Smooth muscle cell (in vitro differentiated cells): ENCODE results near the gene HBB. TPM values are rescaled to one million over a fixed set of nuclear protein-coding genes. Genes with fewer than 3 reads are reported as not detected.

Source experiments
- DNase-seq: peaks from one replicate; lab custom pipeline; 2025; ENCODE audit not compliant: unreplicated experiment; lab: John Stamatoyannopoulos, UW
- H2AFZ ChIP-seq: fragments of 200-600 bp; sonication (generic); 2 replicates; pipeline ENCODE4 v1.6.0; 2016; ENCODE audit warnings: antibody characterized with exemption, low read depth, mild to moderate bottlenecking
- H3F3A ChIP-seq: fragments of 200-600 bp; sonication (generic); 2 replicates; pipeline ENCODE4 v1.6.0; 2017; ENCODE audit warnings: antibody characterized with exemption, low read depth
- H3K27ac ChIP-seq: fragments of 200-600 bp; sonication (generic); 2 replicates; pipeline ENCODE4 v1.5.1; 2016; ENCODE audit warnings: low read depth, mild to moderate bottlenecking
- H3K27me3 ChIP-seq: fragments of 200-600 bp; sonication (generic); 2 replicates; pipeline ENCODE4 v1.6.1; 2016; ENCODE audit warnings: low read depth, mild to moderate bottlenecking
- H3K36me3 ChIP-seq: fragments of 200-600 bp; sonication (generic); 2 replicates; pipeline ENCODE4 v1.5.1; 2016; ENCODE audit warnings: low read depth
- H3K4me1 ChIP-seq: fragments of 200-600 bp; sonication (generic); 2 replicates; pipeline ENCODE4 v1.5.1; 2016; ENCODE audit warnings: low read depth
- H3K4me2 ChIP-seq: fragments of 200-600 bp; sonication (generic); 2 replicates; pipeline ENCODE4 v1.6.0; 2016; ENCODE audit warnings: mild to moderate bottlenecking
- H3K4me3 ChIP-seq: fragments of 200-600 bp; sonication (generic); 2 replicates; pipeline ENCODE4 v1.5.1; 2016; ENCODE audit warnings: mild to moderate bottlenecking
- H3K79me2 ChIP-seq: fragments of 200-600 bp; sonication (generic); 2 replicates; pipeline ENCODE4 v1.6.0; 2016; ENCODE audit warnings: low read depth, mild to moderate bottlenecking
- H3K9ac ChIP-seq: fragments of 200-600 bp; sonication (generic); 2 replicates; pipeline ENCODE4 v1.6.0; 2016; ENCODE audit warnings: low read depth
- H3K9me3 ChIP-seq: fragments of 200-600 bp; sonication (generic); replicated peaks from 2 replicates; pipeline ENCODE4 v1.5.1; 2016; ENCODE audit warnings: low read depth
- H4K20me1 ChIP-seq: fragments of 200-600 bp; sonication (generic); 2 replicates; pipeline ENCODE4 v1.6.0; 2016; ENCODE audit warnings: low read depth
- WGBS: methylation state at CpG from one replicate; pipeline ENCODE4 v1.1.7; 2016; ENCODE audit warnings: low lambda C conversion rate; 5-methylcytosine and 5-hydroxymethylcytosine counted together
- polyA plus RNA-seq: library from polyadenylated mRNA; unstranded; fragments of >200 nt; fragmentation: Nextera tagmentation; extraction: Ambion mirVana; gene quantifications from 2 replicates; pipeline ENCODE4 v1.2.1, GENCODE V29; 2016
- total RNA-seq: library from RNA; depleted of rRNA; stranded (reverse); fragments of >200 nt; gene quantifications from 2 replicates; pipeline ENCODE4 v1.2.3, GENCODE V29; 2014
- TF ChIP-seq, protein P1 (sequence below): fragments of 200-600 bp; sonication (generic); IDR thresholded peaks from 2 replicates; pipeline ENCODE4 v1.5.1; 2017; ENCODE audit warnings: borderline replicate concordance, mild to moderate bottlenecking, antibody characterized with exemption; ENCODE audit not compliant: insufficient read depth, poor library complexity, severe bottlenecking

Gene HBB
- total and polyA plus RNA-seq, 2 experiments from 2014 or later, result not detected

GRCh38 chr11:5210376-5210885, 16.4 kb downstream of the HBB start:
- Histone ChIP-seq H3F3A (no peaks in the 10 kb centered on the region), H3K36me3 (no peaks in the 10 kb centered on the region), H3K9me3 (no peaks in the 10 kb centered on the region), H3K4me2 (no peak overlapping the region), H3K4me1 (no peaks in the 10 kb centered on the region), H4K20me1 (no peaks in the 10 kb centered on the region), H3K79me2 (no peaks in the 10 kb centered on the region), H3K27me3 (no peaks in the 10 kb centered on the region), H2AFZ (no peak overlapping the region), H3K9ac (no peak overlapping the region), H3K4me3 (no peak overlapping the region), H3K27ac (no peak overlapping the region)
- 68% methylated on average over 7 of the region's 7 CpGs for WGBS
- TF ChIP-seq, protein P1, sequence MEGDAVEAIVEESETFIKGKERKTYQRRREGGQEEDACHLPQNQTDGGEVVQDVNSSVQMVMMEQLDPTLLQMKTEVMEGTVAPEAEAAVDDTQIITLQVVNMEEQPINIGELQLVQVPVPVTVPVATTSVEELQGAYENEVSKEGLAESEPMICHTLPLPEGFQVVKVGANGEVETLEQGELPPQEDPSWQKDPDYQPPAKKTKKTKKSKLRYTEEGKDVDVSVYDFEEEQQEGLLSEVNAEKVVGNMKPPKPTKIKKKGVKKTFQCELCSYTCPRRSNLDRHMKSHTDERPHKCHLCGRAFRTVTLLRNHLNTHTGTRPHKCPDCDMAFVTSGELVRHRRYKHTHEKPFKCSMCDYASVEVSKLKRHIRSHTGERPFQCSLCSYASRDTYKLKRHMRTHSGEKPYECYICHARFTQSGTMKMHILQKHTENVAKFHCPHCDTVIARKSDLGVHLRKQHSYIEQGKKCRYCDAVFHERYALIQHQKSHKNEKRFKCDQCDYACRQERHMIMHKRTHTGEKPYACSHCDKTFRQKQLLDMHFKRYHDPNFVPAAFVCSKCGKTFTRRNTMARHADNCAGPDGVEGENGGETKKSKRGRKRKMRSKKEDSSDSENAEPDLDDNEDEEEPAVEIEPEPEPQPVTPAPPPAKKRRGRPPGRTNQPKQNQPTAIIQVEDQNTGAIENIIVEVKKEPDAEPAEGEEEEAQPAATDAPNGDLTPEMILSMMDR, result no peak
- DNase-seq, result no peak

- no peaks in the 10 kb centered on the region for H3K9me3 ChIP-seq
- no peaks in the 10 kb centered on the region for H3F3A ChIP-seq
- H4K20me1 ChIP-seq, result no peaks in the 10 kb centered on the region
- H3K4me3 ChIP-seq, result no peak overlapping the region
- no peaks in the 10 kb centered on the region for H3K27me3 ChIP-seq
- H3K27ac ChIP-seq, result no peak overlapping the region
- H3K79me2 ChIP-seq, result no peaks in the 10 kb centered on the region
- no peaks in the 10 kb centered on the region for H3K4me1 ChIP-seq
- DNase-seq, result no peak
- WGBS, result 14% methylated on average over 1 of the region's 1 CpG
- no peak overlapping the region for H2AFZ ChIP-seq
- H3K4me2 ChIP-seq, result no peak overlapping the region
- H3K36me3 ChIP-seq, result no peaks in the 10 kb centered on the region
- no peak overlapping the region for H3K9ac ChIP-seq
- TF ChIP-seq, protein P1, result peak; percentile 51
Measured at GRCh38 chr11:5204787-5205186, 22.1 kb downstream of the HBB start.

DNA sequence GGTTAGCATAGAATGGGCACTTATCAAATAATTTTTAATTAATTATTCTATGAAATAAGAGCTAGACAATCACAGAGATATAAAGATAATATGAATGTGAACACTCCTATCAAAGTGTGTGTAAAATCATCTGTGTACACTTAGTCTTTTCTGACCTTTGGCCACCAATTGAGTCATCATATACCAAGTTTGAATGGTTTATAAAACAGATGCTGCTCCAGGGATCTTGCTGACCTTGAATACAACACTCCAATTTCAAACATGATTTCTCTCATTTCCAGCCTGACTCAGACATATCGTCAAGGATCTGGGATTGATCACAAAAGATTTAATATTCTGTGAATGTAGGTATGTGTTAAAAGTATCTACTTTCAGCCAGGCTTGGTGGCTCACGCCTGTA, 23.5 kb downstream of the HBB start:
- Histone ChIP-seq H3K9me3 (no peaks in the 10 kb centered on the region), H3K36me3 (no peaks in the 10 kb centered on the region), H3K79me2 (no peaks in the 10 kb centered on the region), H3F3A (no peaks in the 10 kb centered on the region), H3K4me3 (no peak overlapping the region), H3K4me2 (no peak overlapping the region), H3K4me1 (no peaks in the 10 kb centered on the region), H4K20me1 (no peaks in the 10 kb centered on the region), H3K27me3 (no peaks in the 10 kb centered on the region), H2AFZ (no peak overlapping the region), H3K9ac (no peak overlapping the region), H3K27ac (no peak overlapping the region)
- 87% methylated on average over 2 of the region's 2 CpGs for WGBS
- TF ChIP-seq, protein P1, result no peak
- no peak for DNase-seq

DNA sequence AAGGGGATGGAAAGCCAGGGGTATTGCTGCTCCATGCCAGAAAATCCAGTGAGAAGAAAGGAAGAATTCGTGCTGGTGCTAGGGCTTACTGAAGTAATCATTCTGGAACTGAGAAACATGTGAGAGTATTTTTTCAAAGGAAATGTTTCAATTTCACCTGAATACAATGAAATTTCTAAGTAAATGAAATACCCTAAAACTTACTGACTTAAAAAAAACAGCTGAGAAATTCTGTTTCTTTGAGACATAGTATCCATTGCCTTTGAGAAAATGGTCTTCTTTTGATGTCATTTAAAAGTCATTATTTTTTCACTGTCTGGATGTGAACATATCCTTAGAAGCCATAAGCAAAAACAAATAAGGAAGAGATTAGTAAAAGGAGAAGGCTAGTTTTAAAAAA, 26.3 kb downstream of the HBB start, which contains the start of gene OR51V1:
OR51V1 (minus strand) TSS at position 101 of the 400 bp plus-strand sequence; CDS start at position 101, 0 bp downstream.
- DNase-seq, result no peak
- TF ChIP-seq, protein P1, result no peak
- no peak within 1 kb of the TSS for H2AFZ ChIP-seq
- H3K4me3 ChIP-seq, result no peak within 1 kb of the TSS
- H3K27me3 ChIP-seq, result no peaks in the 10 kb centered on the region
- no peak within 1 kb of the TSS for H3K9ac ChIP-seq
- no peaks in the 10 kb centered on the region for H3K36me3 ChIP-seq
- no peaks in the 10 kb centered on the region for H4K20me1 ChIP-seq
- WGBS, result 76% methylated on average over 1 of the region's 1 CpG
- H3K9me3 ChIP-seq, result no peaks in the 10 kb centered on the region
- no peak within 1 kb of the TSS for H3K27ac ChIP-seq
- no peak within 1 kb of the TSS for H3K4me2 ChIP-seq
- H3F3A ChIP-seq, result no peaks in the 10 kb centered on the region
- H3K4me1 ChIP-seq, result no peaks in the 10 kb centered on the region
- no peaks in the 10 kb centered on the region for H3K79me2 ChIP-seq
